Gastrocnemius medialis (tissue), 4 donors: Measurements from ENCODE around the gene CPLX4.

Experiments
- POLR2A ChIP-seq, 2 donors: fragments of 450-650 bp; IDR thresholded peaks; one replicate each; pipeline ENCODE4 v1.6.1; 2017; ENCODE audit warnings: antibody characterized with exemption in 2 of 2, mild to moderate bottlenecking in 2 of 2, moderate library complexity in 2 of 2
- TF ChIP-seq, protein P1 (sequence below), 5 experiments: fragments of 450-650 bp in 3 of 5; fragments of 200-600 bp in 2 of 5; sonication (generic) in 2 of 5; IDR thresholded peaks in 4 of 5; conservative IDR thresholded peaks in 1 of 5; 1 replicate in 4 of 5; 2 replicates in 1 of 5; pipeline ENCODE4 v1.5.1; 2016 to 2019; ENCODE audit warnings: antibody characterized with exemption in 5 of 5, mild to moderate bottlenecking in 3 of 5, moderate library complexity in 3 of 5

DNA sequence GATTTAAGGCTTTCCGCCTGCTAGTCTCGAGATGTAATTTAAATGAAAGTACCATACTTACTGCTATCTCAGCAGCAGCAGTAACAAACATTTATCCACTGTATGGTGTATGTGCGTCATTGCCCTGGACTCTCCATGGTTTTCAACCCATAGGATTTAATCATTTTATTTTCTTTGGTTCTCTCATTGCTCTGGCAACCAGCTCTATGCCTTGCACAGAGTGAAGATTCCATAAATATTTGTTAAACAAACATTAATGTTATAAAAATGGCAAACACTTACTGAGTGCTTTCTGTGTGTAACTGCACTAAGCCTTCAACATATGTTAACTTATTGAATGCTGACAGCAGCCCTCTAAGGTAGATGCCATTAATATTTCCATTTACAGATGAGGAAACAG lies 41.9 kb upstream of the CPLX4 start:
- TF ChIP-seq, protein P1, sequence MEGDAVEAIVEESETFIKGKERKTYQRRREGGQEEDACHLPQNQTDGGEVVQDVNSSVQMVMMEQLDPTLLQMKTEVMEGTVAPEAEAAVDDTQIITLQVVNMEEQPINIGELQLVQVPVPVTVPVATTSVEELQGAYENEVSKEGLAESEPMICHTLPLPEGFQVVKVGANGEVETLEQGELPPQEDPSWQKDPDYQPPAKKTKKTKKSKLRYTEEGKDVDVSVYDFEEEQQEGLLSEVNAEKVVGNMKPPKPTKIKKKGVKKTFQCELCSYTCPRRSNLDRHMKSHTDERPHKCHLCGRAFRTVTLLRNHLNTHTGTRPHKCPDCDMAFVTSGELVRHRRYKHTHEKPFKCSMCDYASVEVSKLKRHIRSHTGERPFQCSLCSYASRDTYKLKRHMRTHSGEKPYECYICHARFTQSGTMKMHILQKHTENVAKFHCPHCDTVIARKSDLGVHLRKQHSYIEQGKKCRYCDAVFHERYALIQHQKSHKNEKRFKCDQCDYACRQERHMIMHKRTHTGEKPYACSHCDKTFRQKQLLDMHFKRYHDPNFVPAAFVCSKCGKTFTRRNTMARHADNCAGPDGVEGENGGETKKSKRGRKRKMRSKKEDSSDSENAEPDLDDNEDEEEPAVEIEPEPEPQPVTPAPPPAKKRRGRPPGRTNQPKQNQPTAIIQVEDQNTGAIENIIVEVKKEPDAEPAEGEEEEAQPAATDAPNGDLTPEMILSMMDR (IDR thresholded peaks at IDR 0.05 in 4 of 5, conservative IDR thresholded peaks at IDR 0.05 in 1 of 5) = no peak
- TF ChIP-seq POLR2A (IDR thresholded peaks at IDR 0.05) = no peak
